Left colon (tissue), 2 donors: ENCODE results near the gene URM1. TPM values are rescaled to one million over a fixed set of nuclear protein-coding genes. Genes with fewer than 3 reads are reported as not detected.
"Not testable (repeated sequence)": the region's sequence is repeated elsewhere in the genome, so short reads cannot be mapped to it uniquely, and the experiment has no call there.

Experiments
- ATAC-seq: fragments of 200-7000 bp; cut with Tn5 transposase; one replicate; pipeline ENCODE4 v1.9.1; 2020; ENCODE audit warnings: mild to moderate bottlenecking, moderate library complexity
- DNase-seq, 2 donors: peaks; one replicate each; pipeline ENCODE4 v3.0.0-alpha.2; 2020
- intact Hi-C, 2 donors: fragments of 100-400 bp; cut with DNase I in 1 of 2; cut with micrococcal nuclease in 1 of 2; formaldehyde crosslinking; loops; one replicate each; pipeline versions ENCODE4 v1.11.2 to v1.14.0; 2022; cut with DNase I, micrococcal nuclease
- total RNA-seq, 2 donors: library from RNA; stranded (reverse); fragmentation: NEBNext Ultra II Directional; extraction: Animal tissue kit (Norgen Biotek cat#: 25700); gene quantifications; one replicate each; pipeline ENCODE4 v1.2.1, GENCODE V29; 2021
- donor health status: DM: no; HTN: no; CAD: no.
- donor health status: DM: yes; HTN: yes; CAD: no.

Gene URM1
- total RNA-seq, 2 donors from 2014 or later, result 50.9 to 69.3 TPM

DNA sequence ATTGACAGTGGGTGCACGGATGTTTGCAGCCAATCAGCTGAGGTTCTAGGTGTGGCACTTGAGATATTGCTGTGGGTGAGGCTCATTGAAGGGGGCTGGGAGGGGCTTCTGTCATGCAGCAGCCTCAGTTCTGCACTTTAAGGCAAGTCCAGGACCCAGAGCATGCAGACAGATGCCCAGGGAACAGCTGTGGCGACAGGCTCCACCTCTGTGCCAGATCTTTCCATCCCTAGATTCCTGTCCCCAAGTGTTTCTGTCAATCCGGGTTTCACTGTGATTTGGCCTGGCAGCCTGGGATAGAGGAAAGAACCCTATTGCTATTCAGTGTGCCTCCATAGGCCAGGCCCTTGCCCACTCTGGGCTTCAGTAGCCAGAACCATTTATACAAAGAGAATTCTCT lies 28.7 kb downstream of the URM1 start:
- intact Hi-C loops, result no loop called here
- DNase-seq, result no peak
- no peak for ATAC-seq

DNA sequence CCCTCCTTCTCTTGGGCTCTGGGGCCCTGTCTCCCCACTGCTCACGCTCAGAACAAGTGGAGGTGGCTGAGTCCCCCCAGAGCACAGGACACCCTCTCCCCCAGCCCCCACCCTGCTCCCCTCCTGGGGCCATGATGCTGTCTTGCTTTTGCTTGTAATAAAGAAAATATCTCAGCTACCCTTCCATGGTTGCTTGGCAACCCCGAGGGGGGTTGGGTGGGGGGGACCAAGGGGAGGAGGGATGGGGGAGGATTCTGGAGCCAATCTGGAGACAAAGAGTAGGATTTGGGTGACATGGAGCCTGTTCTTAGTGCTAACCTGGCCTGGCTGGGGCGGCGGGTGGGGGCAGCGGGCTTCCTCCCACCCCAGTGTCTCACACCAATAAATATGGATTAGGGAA lies 33.4 kb downstream of the URM1 start:
- no peak for DNase-seq
- intact Hi-C loops, result no loop called here
- no peak for ATAC-seq

DNA sequence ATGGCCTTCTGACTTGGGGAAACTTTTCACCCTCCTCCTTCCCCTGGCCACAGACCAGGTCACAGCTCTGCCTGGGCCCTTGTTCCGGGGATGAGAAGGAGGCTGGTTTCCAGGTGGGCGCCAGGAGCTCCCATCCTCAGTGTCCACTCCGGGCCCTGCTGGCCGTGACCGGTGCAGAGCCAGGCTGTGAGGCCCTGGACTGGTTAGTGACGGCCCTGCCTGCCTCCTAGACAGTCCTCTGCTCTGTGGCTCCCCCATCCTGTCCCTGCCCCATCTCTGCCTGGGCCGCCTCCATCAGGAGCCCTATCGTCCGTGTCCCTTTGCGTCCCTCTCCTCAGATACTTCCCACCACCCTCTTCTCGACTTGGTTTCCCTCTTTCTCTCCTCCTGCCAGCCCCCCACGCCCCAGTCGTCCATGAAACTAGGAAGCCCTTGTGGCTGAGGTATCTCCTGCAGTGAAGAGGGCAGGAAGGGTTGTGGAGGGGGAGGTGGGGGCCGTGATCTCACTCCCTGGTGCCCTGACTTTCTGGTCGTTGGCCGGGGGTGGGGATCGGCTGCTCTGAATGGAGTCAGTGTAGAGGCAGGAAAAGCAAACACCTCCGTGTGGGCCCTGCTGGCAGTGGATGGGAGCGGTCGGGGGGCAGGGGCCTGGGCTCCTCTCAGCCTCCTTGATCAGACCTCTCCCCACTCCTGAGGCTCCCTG lies 34.1 kb downstream of the URM1 start:
- DNase-seq, result no peak
- ATAC-seq, result no peak
- intact Hi-C loops, result no loop called here

DNA sequence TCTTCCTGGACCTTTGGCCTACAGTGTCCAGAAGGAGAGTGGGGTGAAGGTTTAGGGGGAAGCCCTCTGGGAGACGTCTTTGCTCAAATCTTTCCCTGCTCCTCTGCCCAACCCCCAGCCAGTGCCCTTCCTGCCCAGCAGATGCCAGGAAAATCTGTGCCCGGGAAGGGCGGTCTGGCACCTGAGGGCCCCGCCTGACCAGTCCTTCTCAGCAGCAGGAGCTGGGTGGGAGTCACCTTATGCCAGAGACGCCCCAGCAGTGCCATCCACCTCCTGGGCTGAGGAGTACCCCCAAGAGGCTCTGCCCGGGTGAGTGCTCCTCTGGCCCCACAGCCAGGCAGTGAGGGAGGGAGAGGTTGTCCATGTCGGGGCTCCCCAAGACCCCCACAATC lies 34.6 kb downstream of the URM1 start:
- DNase-seq, result no peak
- ATAC-seq, result no peak
- intact Hi-C loops, result no loop called here

DNA sequence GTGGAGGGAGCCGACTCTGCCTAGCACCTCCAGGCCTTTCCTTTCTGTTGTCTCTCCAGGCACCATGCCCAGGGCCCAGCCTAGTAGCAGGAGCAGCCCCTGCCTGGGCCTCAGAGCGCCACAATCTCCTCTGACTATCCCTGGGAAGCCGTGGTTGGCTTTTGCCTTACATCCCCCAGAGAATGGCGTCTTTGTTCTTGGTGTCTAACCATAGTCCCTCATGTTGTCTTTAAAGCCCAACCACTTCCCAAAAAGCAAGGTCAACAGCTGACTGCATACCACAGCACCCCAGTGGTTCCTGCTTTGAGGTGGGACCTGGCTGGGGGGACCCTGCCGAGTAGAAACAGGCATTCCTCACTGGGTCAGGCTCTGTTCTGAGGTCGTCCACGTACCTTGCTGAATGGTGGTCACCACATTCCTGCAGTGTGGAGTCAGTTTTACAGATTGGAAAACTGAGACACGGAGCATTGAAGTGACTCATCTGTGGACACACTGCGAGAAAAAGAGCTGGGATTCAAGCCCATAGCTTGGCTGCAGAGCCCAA lies 35.7 kb downstream of the URM1 start:
- intact Hi-C loops, result no loop called here
- ATAC-seq, result no peak
- DNase-seq, result no peak

DNA sequence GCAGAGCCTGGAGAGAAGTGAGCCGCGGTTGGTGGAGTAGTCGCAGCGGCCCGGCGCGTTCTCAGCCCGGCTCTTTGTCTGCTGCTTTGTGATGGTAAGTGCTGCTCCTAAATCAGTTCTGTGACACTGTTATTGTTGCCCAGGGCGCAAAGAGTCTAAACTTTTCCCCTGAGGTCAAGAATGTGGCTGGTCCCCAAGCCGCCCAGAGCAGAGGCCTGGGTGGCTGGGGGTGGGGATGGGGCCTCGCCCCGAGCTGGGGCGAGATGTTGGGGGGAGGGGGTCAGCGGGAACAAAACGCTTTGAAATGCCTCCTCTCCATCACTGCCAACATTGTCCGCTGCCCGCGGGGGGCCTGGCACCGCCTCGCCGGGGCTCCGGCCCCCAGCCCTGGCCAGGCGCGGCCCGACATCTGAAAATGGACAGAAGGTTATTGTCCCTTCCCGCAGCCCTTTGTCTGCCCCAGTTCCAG lies 37.8 kb downstream of the URM1 start:
- no peak for ATAC-seq
- no peak for DNase-seq
- intact Hi-C loops, result no loop called here

DNA sequence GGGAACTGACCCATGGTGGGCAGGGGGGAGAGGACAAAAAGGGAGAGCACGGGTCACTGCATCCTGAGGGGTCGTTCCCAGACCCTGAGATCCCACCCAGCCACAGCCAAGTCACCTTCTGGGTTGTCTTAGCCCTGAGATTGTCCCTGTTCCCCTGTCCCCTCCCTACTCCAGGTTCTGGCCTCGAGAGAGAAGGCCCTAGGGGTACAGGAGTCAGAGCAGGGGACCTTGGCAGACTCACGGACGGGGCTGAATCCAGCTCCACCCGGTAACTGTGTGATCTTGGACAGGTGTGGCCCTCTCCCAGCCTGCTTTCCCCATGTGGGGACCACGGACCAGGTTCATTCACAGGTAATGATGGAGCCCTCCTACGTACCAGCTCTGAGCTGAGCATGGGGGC lies 38.3 kb downstream of the URM1 start:
- intact Hi-C loops, result no loop called here
- DNase-seq, result no peak
- no peak for ATAC-seq

DNA sequence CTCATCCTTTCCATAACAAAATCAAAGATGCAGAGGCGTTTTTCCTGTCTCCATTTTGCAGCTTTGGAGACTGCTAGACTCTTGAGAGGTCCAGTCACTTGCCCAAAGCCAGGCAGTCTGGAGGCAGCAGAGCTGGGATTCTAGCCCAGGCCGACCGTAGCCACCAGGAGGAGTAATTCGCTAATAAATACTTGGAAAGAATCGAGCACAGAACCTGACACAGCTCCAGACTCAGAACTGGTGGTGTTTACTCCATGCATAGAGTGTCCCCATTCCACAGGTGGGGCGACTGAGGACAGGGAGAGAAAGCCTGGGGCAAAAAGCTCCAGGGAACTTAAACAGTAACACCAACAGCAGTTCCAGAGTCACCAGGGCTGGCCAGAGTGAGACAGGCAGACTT lies 38.8 kb downstream of the URM1 start:
- ATAC-seq (no peak), DNase-seq (no peak)
- intact Hi-C loops, result no loop called here

DNA sequence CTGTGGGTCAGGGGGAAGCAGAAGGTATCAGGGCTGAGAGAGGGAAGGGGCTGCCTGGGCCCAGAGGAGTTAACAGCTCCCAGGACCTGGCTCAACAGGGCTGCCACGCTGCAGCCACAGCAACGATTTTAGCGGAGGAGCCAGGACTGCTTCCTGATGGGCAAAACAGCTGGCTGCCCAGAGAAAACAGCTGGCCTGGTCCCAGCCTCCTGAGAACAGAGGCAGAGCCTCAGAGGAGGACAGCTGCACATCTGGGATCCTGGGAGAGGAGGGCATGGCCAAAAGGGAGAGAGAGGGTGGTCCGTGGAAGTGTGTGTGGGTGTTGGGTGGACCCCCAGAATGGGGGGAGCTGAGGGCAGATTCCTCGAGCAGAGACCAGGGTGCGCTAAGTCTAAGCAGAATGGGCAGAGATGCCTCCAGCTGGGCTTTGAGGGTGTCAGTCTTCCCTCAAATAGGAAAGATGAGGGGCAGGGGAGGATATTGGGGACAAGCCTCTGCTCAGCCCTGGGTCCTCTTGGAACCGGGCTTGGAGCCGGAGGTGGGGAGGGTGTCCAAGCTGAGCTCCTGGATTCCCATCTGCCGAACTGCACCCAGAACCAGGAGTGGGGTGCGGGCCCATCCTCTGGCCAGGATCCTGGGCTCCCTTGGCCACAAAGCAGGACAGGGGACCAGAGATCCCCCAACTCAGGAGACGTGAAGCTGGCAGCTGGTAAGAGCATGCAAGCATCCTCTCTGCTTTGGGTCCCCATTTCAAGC lies 40.4 kb downstream of the URM1 start:
- ATAC-seq (no peak), DNase-seq (no peak)
- intact Hi-C loops, result no loop called here

DNA sequence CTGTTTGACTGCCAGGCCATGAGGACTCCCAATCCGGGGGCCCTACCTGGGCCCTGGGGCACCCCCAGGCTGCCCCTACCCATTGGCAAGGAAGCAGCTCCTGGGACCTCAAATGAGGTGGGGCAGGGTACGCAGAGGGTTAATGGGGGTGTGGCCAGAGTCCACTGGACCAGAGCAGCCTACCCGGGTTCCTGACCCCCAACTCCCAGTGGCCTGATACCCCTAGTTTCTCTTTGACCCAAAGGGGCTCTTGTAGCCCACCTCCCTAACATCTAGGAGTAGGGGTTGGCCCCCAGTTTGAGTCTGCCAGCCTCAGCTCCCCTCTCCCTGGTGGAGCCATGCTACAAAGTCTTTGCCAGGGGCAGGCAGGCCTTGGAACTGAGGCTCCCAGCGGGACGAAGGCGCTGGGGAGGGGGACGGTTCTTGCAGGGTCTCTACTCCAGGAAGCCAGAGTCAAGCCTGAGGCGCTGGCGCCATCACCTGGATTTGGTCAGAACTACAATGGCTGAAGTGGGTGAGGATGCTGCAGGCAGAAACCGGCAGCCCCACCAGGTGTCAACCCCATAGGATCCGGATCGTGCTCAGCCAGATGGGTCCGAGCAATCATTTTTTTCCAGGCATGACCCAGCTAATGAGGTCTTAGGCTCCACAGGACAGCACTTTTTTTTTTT lies 41.1 kb downstream of the URM1 start:
- intact Hi-C loops, result no loop called here
- DNase-seq, result peak in 1 of 2 donors; percentile 43
- no peak for ATAC-seq

DNA sequence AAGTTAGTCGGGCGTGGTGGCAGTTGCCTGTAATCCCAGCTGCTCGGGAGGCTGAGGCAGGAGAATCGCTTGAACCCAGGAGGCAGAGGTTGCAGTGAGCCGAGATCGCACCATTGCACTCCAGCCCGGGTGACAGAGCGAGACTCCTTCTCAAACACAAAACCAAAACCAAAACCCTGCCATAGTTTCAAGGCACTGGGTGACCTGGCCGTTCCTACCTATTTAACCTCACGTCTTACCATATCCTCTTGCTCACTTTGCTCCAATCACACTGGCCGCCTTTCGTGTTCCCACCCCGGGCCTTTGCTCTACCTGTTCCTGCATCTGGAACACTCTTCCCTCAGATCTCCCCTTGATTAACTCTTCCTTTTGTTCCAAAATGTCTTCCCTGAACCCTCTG lies 42.6 kb downstream of the URM1 start:
- DNase-seq, ATAC-seq, intact Hi-C loops: not testable (repeated sequence)

DNA sequence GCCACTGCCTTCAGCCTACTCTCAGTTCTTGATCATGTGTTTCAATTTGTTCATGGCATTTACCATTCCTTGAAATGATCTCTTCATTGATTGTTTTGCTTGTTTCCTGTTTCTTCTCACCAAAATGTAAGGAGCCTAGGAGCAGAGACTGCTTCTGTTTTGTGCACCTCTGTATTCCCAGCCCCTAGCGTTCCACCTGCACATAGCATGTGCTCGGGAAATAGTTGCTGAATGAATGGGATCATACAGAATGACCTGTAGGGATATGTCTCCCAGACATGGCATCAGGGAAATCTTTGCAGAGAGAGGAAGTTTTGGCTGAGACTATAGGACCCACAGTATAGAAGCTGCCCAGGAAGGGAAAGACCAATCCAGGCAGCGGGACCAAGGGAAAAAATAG lies 43.3 kb downstream of the URM1 start:
- DNase-seq (no peak), ATAC-seq (peak; percentile 44)
- intact Hi-C loops, result no loop called here

DNA sequence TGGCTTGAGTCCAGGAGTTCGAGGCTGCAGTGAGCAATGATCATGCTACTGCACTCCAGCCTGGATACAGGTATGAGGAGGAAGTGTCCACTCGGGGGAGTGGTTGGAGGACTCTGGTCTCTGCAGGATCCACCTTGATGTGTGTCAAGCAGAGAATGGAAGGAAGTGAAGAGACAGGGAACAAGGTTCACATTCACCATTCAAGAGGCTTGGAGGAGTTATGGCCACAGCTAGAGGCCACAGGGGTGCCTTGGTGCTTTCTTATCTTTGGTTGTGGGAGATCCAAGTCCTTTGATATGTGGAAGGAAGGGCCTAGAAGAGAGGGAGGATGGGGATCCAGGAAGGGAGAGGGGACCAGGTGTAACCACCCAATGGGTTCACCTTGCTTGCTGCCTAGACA lies 44.1 kb downstream of the URM1 start:
- peak; percentile 85 for ATAC-seq
- intact Hi-C loops, result no loop called here

DNA sequence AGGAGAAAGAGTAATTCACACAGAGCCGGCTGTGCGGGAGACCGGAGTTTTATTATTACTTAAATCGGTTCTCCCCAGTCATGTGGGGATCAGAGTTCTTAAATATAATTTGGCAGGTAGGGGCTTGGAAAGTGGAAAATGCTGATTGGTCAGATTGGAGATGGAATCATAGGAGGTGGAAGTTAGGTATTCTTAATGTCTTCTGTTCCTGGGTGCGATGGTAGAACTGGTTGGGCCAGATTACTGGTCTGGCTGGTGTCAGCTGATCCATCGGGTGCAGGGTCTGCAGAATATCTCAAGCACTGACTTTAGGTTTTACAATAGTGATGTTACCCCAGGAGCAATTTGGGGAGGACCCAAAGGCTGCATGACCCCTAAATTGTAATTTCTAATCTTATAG lies 44.8 kb downstream of the URM1 start:
- ATAC-seq (no peak), DNase-seq (no peak)
- intact Hi-C loops, result no loop called here

More for the DNA sequence above, 44.1 kb downstream of the URM1 start:
- peak in 1 of 2 donors; percentile 14 for DNase-seq

DNA sequence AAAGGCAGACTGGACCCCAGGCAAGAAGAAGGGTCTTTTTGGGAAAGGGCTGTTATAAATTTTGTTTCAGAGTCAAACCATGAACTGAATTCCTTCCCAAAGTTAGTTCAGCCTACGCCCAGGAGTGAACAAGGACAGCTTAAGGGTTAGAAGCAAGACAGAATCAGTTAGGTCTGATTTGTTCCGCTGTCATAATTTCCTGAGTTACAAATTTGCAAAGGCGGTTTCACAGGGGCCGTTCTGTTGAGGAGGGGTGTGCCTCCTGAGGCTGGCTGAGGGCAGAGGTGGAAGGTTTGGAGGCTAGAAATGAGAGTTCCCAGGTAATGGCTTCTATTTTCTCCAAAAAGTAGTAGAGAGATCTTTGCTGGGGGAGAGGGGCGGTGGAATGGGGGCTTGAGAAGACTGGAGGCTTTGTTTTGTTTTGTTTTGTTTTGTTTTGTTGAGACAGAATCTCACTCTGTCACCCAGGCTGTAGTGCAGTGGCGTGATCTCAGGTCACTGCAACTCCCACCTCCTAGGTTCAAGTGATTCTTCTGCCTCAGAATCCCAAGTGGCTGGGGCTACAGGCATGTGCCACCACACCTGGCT lies 45.4 kb downstream of the URM1 start:
- intact Hi-C loops, result no loop called here
- DNase-seq (no peak), ATAC-seq (no peak)

DNA sequence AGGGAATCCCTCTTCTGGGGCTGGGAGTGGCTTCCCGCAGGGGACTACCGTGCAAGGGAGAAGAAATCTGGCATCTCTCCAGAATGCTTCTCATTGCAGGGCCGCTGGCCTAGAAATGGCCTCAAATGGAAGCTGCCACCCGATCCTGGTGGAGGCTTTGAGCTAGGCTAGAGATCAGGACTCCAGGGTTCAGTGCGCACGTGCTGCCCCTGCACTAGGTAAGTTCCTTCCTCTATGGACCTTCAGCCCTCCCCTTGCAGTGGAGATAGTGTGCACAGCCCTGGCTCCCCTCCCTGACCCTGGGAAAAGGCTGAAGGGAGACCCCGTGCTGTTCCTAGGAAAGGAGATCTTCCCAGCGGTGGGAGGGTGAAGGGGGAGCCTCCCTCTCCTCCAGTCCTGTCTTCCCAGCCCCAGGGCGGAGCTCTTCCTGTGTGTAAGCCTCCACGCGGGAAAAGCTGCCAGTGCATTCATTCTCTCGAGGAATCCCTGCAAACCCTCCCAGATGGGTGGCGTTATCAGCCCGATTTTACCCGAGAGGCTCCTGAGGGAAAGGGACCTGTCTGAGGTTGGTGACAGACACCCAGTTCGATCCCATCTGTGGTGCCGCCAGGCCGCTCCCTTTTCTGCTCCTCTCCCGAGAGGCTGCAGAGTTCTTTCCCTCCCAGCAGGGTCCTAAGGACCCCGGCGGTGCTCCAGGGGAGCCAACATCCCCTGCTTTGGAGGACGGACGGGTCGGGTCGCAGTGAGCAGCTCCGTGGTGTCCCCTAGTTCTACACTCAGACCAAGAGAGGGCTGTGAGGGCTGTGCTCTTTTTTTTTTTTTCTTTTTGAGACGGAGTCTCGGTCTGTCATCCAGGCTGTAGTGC lies 48.1 kb downstream of the URM1 start:
- ATAC-seq (no peak), DNase-seq (no peak)
- intact Hi-C loops, result no loop called here

DNA sequence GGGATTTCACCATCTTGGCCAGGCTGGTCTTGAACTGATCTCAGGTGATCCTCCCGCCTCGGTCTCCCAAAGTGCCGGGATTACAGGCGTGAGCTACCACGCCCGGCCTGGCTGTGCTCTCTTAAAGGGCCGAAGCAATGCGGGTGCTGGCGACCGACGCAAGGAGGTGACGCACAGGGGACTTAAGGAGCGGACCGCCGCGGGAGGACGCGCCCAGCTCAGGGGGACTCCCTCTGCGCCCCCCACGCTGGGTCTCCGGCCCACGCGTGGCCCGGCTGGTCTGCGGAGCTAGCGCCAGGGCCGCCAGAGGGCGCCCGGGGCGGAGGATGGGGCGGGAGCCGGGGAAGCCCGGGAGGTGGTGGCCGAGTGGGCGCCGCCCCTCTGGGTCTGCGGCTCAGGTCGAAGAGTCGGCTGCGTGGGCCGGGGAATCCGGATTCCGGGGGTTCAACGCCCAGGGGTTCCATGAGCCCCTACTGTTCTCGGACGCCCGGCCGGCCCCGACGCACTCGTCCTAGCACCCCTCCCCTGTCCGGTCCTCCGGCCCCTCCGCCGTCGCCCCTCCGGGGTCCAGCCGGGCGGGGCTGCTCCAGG lies 49.0 kb downstream of the URM1 start:
- intact Hi-C loops, result no loop called here
- peak; percentile 50 to 77 for DNase-seq
- peak; percentile 81 for ATAC-seq
